GM21381 (cell line): Measurements from ENCODE around the gene CASP8AP2.
A peak's percentile ranks its signal among the peaks of the same experiment; 100 is the strongest.
"Not testable (repeated sequence)": the region's sequence is repeated elsewhere in the genome, so short reads cannot be mapped to it uniquely, and the experiment has no call there.

Experiments used
- ATAC-seq: cut with Tn5 transposase; IDR thresholded peaks from one replicate; pipeline ENCODE4 v1.9.1; 2021; ENCODE audit warnings: mild to moderate bottlenecking, moderate library complexity; ENCODE audit not compliant: unreplicated experiment

CASP8AP2 gene

GRCh38 chr6:89819336-89820130 is 10.1 kb upstream of the CASP8AP2 start, which contains the start of gene MDN1:
Gene MDN1 (minus strand): TSS chr6:89819794. CDS start chr6:89819607, 187 bp downstream.
- peak; percentile 95 for ATAC-seq

GRCh38 chr6:89826029-89826528 is 3.6 kb upstream of the CASP8AP2 start:
- no peak for ATAC-seq

GRCh38 chr6:89828475-89828987 is 1.1 kb upstream of the CASP8AP2 start:
- ATAC-seq, result not testable (repeated sequence)

- peak; percentile 33 for ATAC-seq
Measured at GRCh38 chr6:89828988-89829471, 650 bp upstream of the CASP8AP2 start.

- no peak for ATAC-seq
Measured at GRCh38 chr6:89830170-89830809, 610 bp downstream of the CASP8AP2 start.

- peak; percentile 91 for ATAC-seq
Measured at GRCh38 chr6:89834884-89835792, 5.5 kb downstream of the CASP8AP2 start.

- ATAC-seq, result no peak
Measured at GRCh38 chr6:89836639-89837222, 7.1 kb downstream of the CASP8AP2 start.

GRCh38 chr6:89840538-89840937 is 10.9 kb downstream of the CASP8AP2 start:
- ATAC-seq, result no peak

- ATAC-seq, result no peak
Measured at GRCh38 chr6:89842228-89842627, 12.5 kb downstream of the CASP8AP2 start.

GRCh38 chr6:89843070-89843469 is 13.4 kb downstream of the CASP8AP2 start:
- no peak for ATAC-seq

- not testable (repeated sequence) for ATAC-seq
Measured at GRCh38 chr6:89847513-89847912, 17.8 kb downstream of the CASP8AP2 start.

GRCh38 chr6:89853068-89853467 is 23.4 kb downstream of the CASP8AP2 start:
- no peak for ATAC-seq

- no peak for ATAC-seq
Measured at GRCh38 chr6:89858041-89858440, 28.4 kb downstream of the CASP8AP2 start.

- ATAC-seq, result peak; percentile 51
Measured at GRCh38 chr6:89859744-89860143, 30.1 kb downstream of the CASP8AP2 start.

- peak; percentile 79 for ATAC-seq
Measured at GRCh38 chr6:89862273-89862672, 32.6 kb downstream of the CASP8AP2 start.

GRCh38 chr6:89862698-89863097 is 33.0 kb downstream of the CASP8AP2 start:
- peak; percentile 21 for ATAC-seq

- no peak for ATAC-seq
Measured at GRCh38 chr6:89866024-89866678, 36.5 kb downstream of the CASP8AP2 start.

- no peak for ATAC-seq
Measured at GRCh38 chr6:89873721-89874120, 44.0 kb downstream of the CASP8AP2 start.

GRCh38 chr6:89874438-89874837 is 44.8 kb downstream of the CASP8AP2 start:
- no peak for ATAC-seq
